Keratinocyte (primary cell): ENCODE data around the gene GPR107. TPM values are rescaled to one million over a fixed set of nuclear protein-coding genes. Genes with fewer than 3 reads are reported as not detected.

Experiments
- DNase-seq: peaks from one replicate; pipeline ENCODE4 v3.0.0-alpha.2; 2011; ENCODE audit warnings: low read depth, missing footprints, low spot score
- FAIRE-seq: peaks from 2 replicates; lab custom pipeline; 2011; peaks lifted over from hg19 to GRCh38; lab: Jason Lieb, UNC
- H2AFZ ChIP-seq: 2 replicates; pipeline ENCODE4 v1.6.0; 2012; ENCODE audit warnings: low read length, control low read depth, inconsistent platforms; ENCODE audit not compliant: control insufficient read depth
- H3K27ac ChIP-seq: 2 replicates; pipeline ENCODE4 v1.5.1; 2011; ENCODE audit warnings: low read length; ENCODE audit not compliant: control insufficient read depth, insufficient read depth
- H3K27me3 ChIP-seq: 3 replicates; pipeline ENCODE4 v1.6.0; 2011; ENCODE audit warnings: low read length; ENCODE audit not compliant: control insufficient read depth, insufficient read depth; ENCODE audit errors: extremely low read depth
- H3K36me3 ChIP-seq, 2 experiments: 2 replicates in 1 of 2; 3 replicates in 1 of 2; pipeline ENCODE4 v1.5.1; 2011; ENCODE audit warnings: low read length in 2 of 2, mild to moderate bottlenecking in 1 of 2; ENCODE audit not compliant: control insufficient read depth in 2 of 2, insufficient read depth in 2 of 2; ENCODE audit errors: extremely low read depth in 1 of 2
- H3K4me1 ChIP-seq: 3 replicates; pipeline ENCODE4 v1.5.1; 2011; ENCODE audit warnings: low read length; ENCODE audit not compliant: control insufficient read depth, insufficient read depth; ENCODE audit errors: extremely low read depth
- H3K4me2 ChIP-seq: 3 replicates; pipeline ENCODE4 v1.6.0; 2011; ENCODE audit warnings: low read depth, low read length; ENCODE audit not compliant: control insufficient read depth, insufficient read depth; ENCODE audit errors: extremely low read depth
- H3K4me3 ChIP-seq, 3 experiments: fragments of 200-600 bp in 1 of 3; sonication (generic) in 1 of 3; 2 replicates in 2 of 3; 3 replicates in 1 of 3; pipeline ENCODE4 v1.5.1; 2011 to 2016; ENCODE audit warnings: low read length in 3 of 3, mild to moderate bottlenecking in 3 of 3, control low read depth in 2 of 3, inconsistent platforms in 1 of 3, low read depth in 1 of 3, mixed read lengths in 1 of 3, mixed run types in 1 of 3, moderate library complexity in 1 of 3; ENCODE audit not compliant: control insufficient read depth in 2 of 3, insufficient read depth in 2 of 3; ENCODE audit errors: extremely low read depth in 1 of 3
- H3K79me2 ChIP-seq: 2 replicates; pipeline ENCODE4 v1.6.0; 2012; ENCODE audit warnings: low read length; ENCODE audit not compliant: control insufficient read depth, insufficient read depth
- H3K9ac ChIP-seq: 3 replicates; pipeline ENCODE4 v1.6.0; 2011; ENCODE audit warnings: low read length; ENCODE audit not compliant: control insufficient read depth, insufficient read depth; ENCODE audit errors: extremely low read depth
- H3K9me1 ChIP-seq: 3 replicates; pipeline ENCODE4 v1.6.0; 2011; ENCODE audit warnings: low read length; ENCODE audit not compliant: control insufficient read depth, insufficient read depth; ENCODE audit errors: extremely low read depth
- H3K9me3 ChIP-seq: 2 replicates; pipeline ENCODE4 v1.5.1; 2012; ENCODE audit warnings: low read depth, low read length; ENCODE audit not compliant: control insufficient read depth
- H4K20me1 ChIP-seq: 3 replicates; pipeline ENCODE4 v1.6.0; 2011; ENCODE audit warnings: low read length; ENCODE audit not compliant: control insufficient read depth, insufficient read depth; ENCODE audit errors: extremely low read depth
- EZH2 ChIP-seq: IDR thresholded peaks from one replicate; pipeline ENCODE4 v1.6.1; 2012; ENCODE audit warnings: inconsistent platforms, mild to moderate bottlenecking, low read length, moderate library complexity
- dilution Hi-C: fragments of 300-500 bp; cut with MboI; formaldehyde crosslinking; loops from one replicate; pipeline ENCODE4 v1.7.0; 2020; ENCODE audit warnings: low sequenced_read_pairs; ENCODE audit not compliant: extremely low pct_ligation_motif_present
- polyA plus RNA-seq, 5 experiments: library from polyadenylated mRNA; depleted of rRNA in 3 of 5; stranded (reverse) in 3 of 5; stranded (forward) in 1 of 5; unstranded in 1 of 5; fragments of >200 nt; gene quantifications; 1 replicate in 1 of 5; 2 replicates in 3 of 5; 3 replicates in 1 of 5; pipeline versions ENCODE4 v1.2.1 to v1.2.3, GENCODE V29; 2011 to 2012; ENCODE audit warnings: missing spikeins in 2 of 5, low read depth in 1 of 5, low replicate concordance in 1 of 5
- TF ChIP-seq, protein P1 (sequence below), 3 experiments: IDR thresholded peaks in 1 of 3; conservative IDR thresholded peaks in 1 of 3; optimal IDR thresholded peaks in 1 of 3; 2 replicates in 2 of 3; 3 replicates in 1 of 3; pipeline versions ENCODE3 to v1.5.1; 2011; ENCODE audit warnings: low read length in 3 of 3, mild to moderate bottlenecking in 3 of 3, moderate library complexity in 2 of 3, control low read depth in 1 of 3, inconsistent platforms in 1 of 3; ENCODE audit not compliant: insufficient read depth in 2 of 3; ENCODE audit errors: extremely low read depth in 1 of 3

The GPR107 gene
- polyA plus RNA-seq, 1 donor (not counting 4 experiments of a cell fraction or from before 2014, with no cell fraction given), result 27.3 TPM

- Histone ChIP-seq H3K4me2 (no peak overlapping the region), H4K20me1 (no peaks in the 10 kb centered on the region), H3K36me3 (peaks cover 4 to 7% of the 10 kb centered on the region in 2 experiments), H3K9me1 (peaks cover 4% of the 10 kb centered on the region), H3K4me3 (no peak overlapping the region), H3K27me3 (no peaks in the 10 kb centered on the region), H3K27ac (no peak overlapping the region), H3K9ac (no peak overlapping the region), H3K79me2 (no peaks in the 10 kb centered on the region), H3K4me1 (peaks cover 27% of the 10 kb centered on the region), H3K9me3 (no peaks in the 10 kb centered on the region), H2AFZ (no peak overlapping the region)
- TF ChIP-seq EZH2, result no peak
- TF ChIP-seq, protein P1, sequence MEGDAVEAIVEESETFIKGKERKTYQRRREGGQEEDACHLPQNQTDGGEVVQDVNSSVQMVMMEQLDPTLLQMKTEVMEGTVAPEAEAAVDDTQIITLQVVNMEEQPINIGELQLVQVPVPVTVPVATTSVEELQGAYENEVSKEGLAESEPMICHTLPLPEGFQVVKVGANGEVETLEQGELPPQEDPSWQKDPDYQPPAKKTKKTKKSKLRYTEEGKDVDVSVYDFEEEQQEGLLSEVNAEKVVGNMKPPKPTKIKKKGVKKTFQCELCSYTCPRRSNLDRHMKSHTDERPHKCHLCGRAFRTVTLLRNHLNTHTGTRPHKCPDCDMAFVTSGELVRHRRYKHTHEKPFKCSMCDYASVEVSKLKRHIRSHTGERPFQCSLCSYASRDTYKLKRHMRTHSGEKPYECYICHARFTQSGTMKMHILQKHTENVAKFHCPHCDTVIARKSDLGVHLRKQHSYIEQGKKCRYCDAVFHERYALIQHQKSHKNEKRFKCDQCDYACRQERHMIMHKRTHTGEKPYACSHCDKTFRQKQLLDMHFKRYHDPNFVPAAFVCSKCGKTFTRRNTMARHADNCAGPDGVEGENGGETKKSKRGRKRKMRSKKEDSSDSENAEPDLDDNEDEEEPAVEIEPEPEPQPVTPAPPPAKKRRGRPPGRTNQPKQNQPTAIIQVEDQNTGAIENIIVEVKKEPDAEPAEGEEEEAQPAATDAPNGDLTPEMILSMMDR (optimal IDR thresholded peaks at IDR 0.05 in 1 of 3, IDR thresholded peaks at IDR 0.05 in 1 of 3, conservative IDR thresholded peaks at IDR 0.05 in 1 of 3; ENCODE audit: extremely low read depth in 1 of 3, insufficient read depth in 2 of 3, low read length in 3 of 3), result no peak
- FAIRE-seq (no peak), DNase-seq (no peak)
- dilution Hi-C loops, result no loop called here
Observed at GRCh38 chr9:130122456-130122855, 68.8 kb downstream of the GPR107 start.

GRCh38 chr9:130124085-130124860 lies 70.6 kb downstream of the GPR107 start:
- no peak for DNase-seq
- peaks cover 23% of the 10 kb centered on the region for H3K4me1 ChIP-seq
- no peak overlapping the region for H3K4me2 ChIP-seq
- H3K4me3 ChIP-seq, result no peak overlapping the region
- peaks cover 3% of the 10 kb centered on the region for H3K9me1 ChIP-seq
- peaks cover 6 to 14% of the 10 kb centered on the region in 2 experiments for H3K36me3 ChIP-seq
- no peaks in the 10 kb centered on the region for H4K20me1 ChIP-seq
- H3K27ac ChIP-seq, result no peak overlapping the region
- H2AFZ ChIP-seq, result no peak overlapping the region
- dilution Hi-C loops, result no loop called here
- no peaks in the 10 kb centered on the region for H3K9me3 ChIP-seq
- H3K9ac ChIP-seq, result no peak overlapping the region
- H3K27me3 ChIP-seq, result no peaks in the 10 kb centered on the region
- no peaks in the 10 kb centered on the region for H3K79me2 ChIP-seq
- TF ChIP-seq EZH2, result no peak
- TF ChIP-seq, protein P1 (optimal IDR thresholded peaks at IDR 0.05 in 1 of 3, IDR thresholded peaks at IDR 0.05 in 1 of 3, conservative IDR thresholded peaks at IDR 0.05 in 1 of 3; ENCODE audit: extremely low read depth in 1 of 3, insufficient read depth in 2 of 3, low read length in 3 of 3), result no peak
- FAIRE-seq, result no peak
